ENCODE data around the gene NETO1. TPM values are rescaled to one million over a fixed set of nuclear protein-coding genes. Genes with fewer than 3 reads are reported as not detected.

The NETO1 gene, protein sequence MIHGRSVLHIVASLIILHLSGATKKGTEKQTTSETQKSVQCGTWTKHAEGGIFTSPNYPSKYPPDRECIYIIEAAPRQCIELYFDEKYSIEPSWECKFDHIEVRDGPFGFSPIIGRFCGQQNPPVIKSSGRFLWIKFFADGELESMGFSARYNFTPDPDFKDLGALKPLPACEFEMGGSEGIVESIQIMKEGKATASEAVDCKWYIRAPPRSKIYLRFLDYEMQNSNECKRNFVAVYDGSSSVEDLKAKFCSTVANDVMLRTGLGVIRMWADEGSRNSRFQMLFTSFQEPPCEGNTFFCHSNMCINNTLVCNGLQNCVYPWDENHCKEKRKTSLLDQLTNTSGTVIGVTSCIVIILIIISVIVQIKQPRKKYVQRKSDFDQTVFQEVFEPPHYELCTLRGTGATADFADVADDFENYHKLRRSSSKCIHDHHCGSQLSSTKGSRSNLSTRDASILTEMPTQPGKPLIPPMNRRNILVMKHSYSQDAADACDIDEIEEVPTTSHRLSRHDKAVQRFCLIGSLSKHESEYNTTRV
- not detected for polyA plus RNA-seq (2012; ENCODE audit: low read depth, missing spikeins)

GRCh38 chr18:72867746-72868584 lies at the start of gene NETO1:
Gene NETO1 (minus strand): TSS chr18:72867987. CDS start chr18:72867291, 696 bp downstream.
- DNase-seq (ENCODE audit: insufficient read length, low spot score): no peak
- TF ChIP-seq POU2F2 (IDR thresholded peaks at IDR 0.05; ENCODE audit: low read depth, low read length) (no peak), PAX5 (IDR thresholded peaks at IDR 0.05; ENCODE audit: insufficient read depth, low read length, severe bottlenecking) (no peak), SPI1 (IDR thresholded peaks at IDR 0.05; ENCODE audit: low read depth, low read length) (no peak), TAF1 (IDR thresholded peaks at IDR 0.05; ENCODE audit: low read depth, low read length) (no peak), POLR2A (IDR thresholded peaks at IDR 0.05; ENCODE audit: low read depth, low read length) (no peak), POLR2AphosphoS5 (IDR thresholded peaks at IDR 0.05; ENCODE audit: low read depth, low read length) (no peak)
- FAIRE-seq: no peak

DNA sequence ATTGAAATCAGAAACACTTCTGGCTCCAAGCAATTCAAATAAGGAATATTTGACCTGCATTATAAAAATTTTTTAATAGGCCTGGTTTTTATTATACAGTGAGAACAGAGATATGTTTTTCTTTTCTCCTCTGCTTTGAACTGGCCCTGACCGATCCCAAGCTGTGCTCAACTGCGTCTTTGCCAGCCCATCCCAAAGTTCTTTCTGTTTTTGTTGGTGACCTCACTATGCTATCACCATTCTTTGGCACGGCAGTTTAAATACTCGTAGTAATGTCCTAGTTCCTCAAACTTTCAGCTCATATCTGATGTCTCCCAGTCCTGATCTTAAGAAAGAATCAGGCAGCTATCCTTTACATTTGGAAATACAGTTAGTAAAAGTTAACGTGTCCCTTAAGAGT lies 42.3 kb upstream of the NETO1 start:
- DNase-seq (ENCODE audit: insufficient read length, low spot score) (no peak), FAIRE-seq (no peak)
- TF ChIP-seq PAX5 (IDR thresholded peaks at IDR 0.05; ENCODE audit: insufficient read depth, low read length, severe bottlenecking) (no peak), POLR2AphosphoS5 (IDR thresholded peaks at IDR 0.05; ENCODE audit: low read depth, low read length) (no peak), TAF1 (IDR thresholded peaks at IDR 0.05; ENCODE audit: low read depth, low read length) (no peak), SPI1 (IDR thresholded peaks at IDR 0.05; ENCODE audit: low read depth, low read length) (no peak), POLR2A (IDR thresholded peaks at IDR 0.05; ENCODE audit: low read depth, low read length) (no peak), POU2F2 (IDR thresholded peaks at IDR 0.05; ENCODE audit: low read depth, low read length) (no peak)

- TF ChIP-seq POLR2A (IDR thresholded peaks at IDR 0.05; ENCODE audit: low read depth, low read length) (no peak), TAF1 (IDR thresholded peaks at IDR 0.05; ENCODE audit: low read depth, low read length) (no peak), SPI1 (IDR thresholded peaks at IDR 0.05; ENCODE audit: low read depth, low read length) (no peak)
- no peak for DNase-seq (ENCODE audit: insufficient read length, low spot score)
- FAIRE-seq: no peak
Observed at GRCh38 chr18:72908181-72908580, 40.4 kb upstream of the NETO1 start.

DNA sequence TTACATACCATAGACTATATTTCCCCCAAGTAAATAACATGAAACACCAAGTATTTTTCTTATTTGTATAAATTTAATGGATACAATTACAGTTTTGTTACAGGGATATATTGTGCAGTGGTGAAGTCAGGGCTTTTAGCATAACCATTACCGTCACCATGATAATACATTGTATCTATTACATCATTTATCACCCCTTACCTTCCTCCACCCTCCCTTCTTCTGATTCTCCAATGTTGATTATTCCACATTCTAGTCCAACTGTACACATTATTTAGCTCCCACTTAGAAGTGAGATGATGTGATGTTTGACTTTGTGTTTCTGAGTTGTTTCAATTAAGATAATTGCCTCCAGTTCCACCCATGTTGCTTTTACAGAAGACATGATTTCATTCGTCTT lies 35.2 kb upstream of the NETO1 start:
- FAIRE-seq (no peak), DNase-seq (ENCODE audit: insufficient read length, low spot score) (no peak)
- TF ChIP-seq PAX5 (IDR thresholded peaks at IDR 0.05; ENCODE audit: insufficient read depth, low read length, severe bottlenecking) (no peak), SPI1 (IDR thresholded peaks at IDR 0.05; ENCODE audit: low read depth, low read length) (no peak), POLR2A (IDR thresholded peaks at IDR 0.05; ENCODE audit: low read depth, low read length) (no peak), TAF1 (IDR thresholded peaks at IDR 0.05; ENCODE audit: low read depth, low read length) (no peak), POU2F2 (IDR thresholded peaks at IDR 0.05; ENCODE audit: low read depth, low read length) (no peak), POLR2AphosphoS5 (IDR thresholded peaks at IDR 0.05; ENCODE audit: low read depth, low read length) (no peak)

DNA sequence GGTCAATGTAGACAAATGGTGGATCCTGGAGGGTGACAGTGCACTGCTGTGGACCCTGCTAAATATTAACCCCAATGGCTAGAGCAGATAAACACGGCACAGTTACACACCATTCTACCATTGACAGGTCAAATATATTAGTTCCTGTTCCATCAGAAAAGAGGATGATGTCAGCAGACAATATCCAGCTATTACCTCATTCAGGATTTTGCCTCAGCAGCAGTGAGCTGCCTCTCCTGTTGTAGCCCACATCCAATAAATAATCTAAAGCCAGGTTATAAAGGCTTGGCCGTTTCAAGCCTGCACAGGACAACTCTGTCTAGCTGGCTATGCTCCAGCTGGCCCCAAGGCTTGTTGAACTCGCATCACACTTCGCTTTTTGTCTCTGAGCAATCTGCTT lies 31.6 kb upstream of the NETO1 start:
- FAIRE-seq (no peak), DNase-seq (ENCODE audit: insufficient read length, low spot score) (no peak)
- no peak for TF ChIP-seq SPI1 (IDR thresholded peaks at IDR 0.05; ENCODE audit: low read depth, low read length)
- TF ChIP-seq POLR2A (IDR thresholded peaks at IDR 0.05; ENCODE audit: low read depth, low read length): no peak
- TF ChIP-seq POU2F2 (IDR thresholded peaks at IDR 0.05; ENCODE audit: low read depth, low read length): no peak
- TF ChIP-seq TAF1 (IDR thresholded peaks at IDR 0.05; ENCODE audit: low read depth, low read length): no peak
- TF ChIP-seq POLR2AphosphoS5 (IDR thresholded peaks at IDR 0.05; ENCODE audit: low read depth, low read length): no peak
- no peak for TF ChIP-seq PAX5 (IDR thresholded peaks at IDR 0.05; ENCODE audit: insufficient read depth, low read length, severe bottlenecking)

GRCh38 chr18:72898870-72899269 lies 31.1 kb upstream of the NETO1 start:
- no peak for FAIRE-seq
- no peak for TF ChIP-seq POU2F2 (IDR thresholded peaks at IDR 0.05; ENCODE audit: low read depth, low read length)
- TF ChIP-seq SPI1 (IDR thresholded peaks at IDR 0.05; ENCODE audit: low read depth, low read length): no peak
- no peak for TF ChIP-seq PAX5 (IDR thresholded peaks at IDR 0.05; ENCODE audit: insufficient read depth, low read length, severe bottlenecking)
- no peak for TF ChIP-seq POLR2AphosphoS5 (IDR thresholded peaks at IDR 0.05; ENCODE audit: low read depth, low read length)
- TF ChIP-seq TAF1 (IDR thresholded peaks at IDR 0.05; ENCODE audit: low read depth, low read length): no peak
- no peak for TF ChIP-seq POLR2A (IDR thresholded peaks at IDR 0.05; ENCODE audit: low read depth, low read length)
- DNase-seq (ENCODE audit: insufficient read length, low spot score): no peak

DNA sequence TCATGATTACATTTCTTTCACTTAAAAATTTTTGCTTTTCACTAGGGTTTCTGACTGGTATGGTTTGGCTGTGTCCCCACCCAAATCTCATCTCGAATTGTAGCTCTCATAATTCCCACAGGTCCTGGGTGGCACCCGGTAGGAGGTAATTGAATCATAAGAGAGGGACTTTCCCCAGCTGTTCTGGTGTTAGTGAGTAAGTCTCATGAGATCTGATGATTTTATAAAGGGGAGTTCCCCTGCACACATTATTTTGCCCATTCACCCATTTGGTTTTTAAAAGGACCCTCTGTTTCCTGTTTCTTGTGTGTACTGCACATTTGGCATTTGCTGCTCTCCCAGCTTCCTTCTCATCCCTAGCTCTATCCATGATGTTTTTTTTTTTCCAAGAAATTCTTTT lies 27.8 kb upstream of the NETO1 start:
- FAIRE-seq (no peak), DNase-seq (ENCODE audit: insufficient read length, low spot score) (no peak)
- TF ChIP-seq PAX5 (IDR thresholded peaks at IDR 0.05; ENCODE audit: insufficient read depth, low read length, severe bottlenecking): no peak

DNA sequence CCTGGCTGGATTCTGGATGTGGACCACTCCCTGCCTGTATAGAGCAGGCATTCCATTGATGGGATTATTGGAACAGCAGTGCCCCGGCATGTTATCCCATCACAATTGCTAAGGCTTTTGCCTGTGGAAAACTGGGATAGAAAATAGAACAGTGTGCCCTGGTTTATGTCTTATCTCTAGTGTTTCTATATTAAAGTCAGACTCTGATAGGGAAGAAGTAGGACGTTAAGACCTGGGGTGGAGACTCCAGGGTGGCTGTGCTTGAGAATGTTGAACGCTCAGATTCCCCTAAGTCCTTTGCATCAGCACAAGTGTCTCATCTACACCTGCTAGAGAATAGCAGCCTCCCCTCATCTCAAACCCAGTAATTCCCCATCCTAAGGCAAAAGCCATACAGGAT lies 10.8 kb upstream of the NETO1 start:
- TF ChIP-seq POLR2A (IDR thresholded peaks at IDR 0.05; ENCODE audit: low read depth, low read length) (no peak), SPI1 (IDR thresholded peaks at IDR 0.05; ENCODE audit: low read depth, low read length) (no peak), POLR2AphosphoS5 (IDR thresholded peaks at IDR 0.05; ENCODE audit: low read depth, low read length) (no peak), TAF1 (IDR thresholded peaks at IDR 0.05; ENCODE audit: low read depth, low read length) (no peak), PAX5 (IDR thresholded peaks at IDR 0.05; ENCODE audit: insufficient read depth, low read length, severe bottlenecking) (no peak)
- FAIRE-seq (no peak), DNase-seq (ENCODE audit: insufficient read length, low spot score) (no peak)

DNA sequence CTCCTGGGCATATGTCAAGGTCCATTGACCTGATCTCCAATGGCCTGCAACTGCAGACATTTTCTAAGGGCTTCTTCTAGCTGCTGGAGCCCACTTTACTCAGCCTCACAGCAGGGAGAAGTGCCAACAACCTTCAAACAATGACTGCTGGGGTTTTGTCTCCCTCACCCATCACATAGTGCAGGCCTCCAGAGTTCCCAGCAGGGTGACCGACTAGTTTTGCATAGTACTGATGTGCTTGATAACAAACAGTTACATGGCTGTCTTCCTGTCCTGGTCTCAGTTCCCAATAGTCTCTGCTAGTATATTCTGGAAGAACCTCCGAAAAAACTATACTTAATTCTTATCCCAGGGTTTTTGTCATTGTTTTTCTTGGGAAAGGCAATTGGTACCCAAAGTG lies 10.4 kb upstream of the NETO1 start:
- no peak for FAIRE-seq
- DNase-seq (ENCODE audit: insufficient read length, low spot score): no peak
- TF ChIP-seq TAF1 (IDR thresholded peaks at IDR 0.05; ENCODE audit: low read depth, low read length) (no peak), POU2F2 (IDR thresholded peaks at IDR 0.05; ENCODE audit: low read depth, low read length) (no peak), SPI1 (IDR thresholded peaks at IDR 0.05; ENCODE audit: low read depth, low read length) (no peak), POLR2AphosphoS5 (IDR thresholded peaks at IDR 0.05; ENCODE audit: low read depth, low read length) (no peak), POLR2A (IDR thresholded peaks at IDR 0.05; ENCODE audit: low read depth, low read length) (no peak)

All from GM12891 (cell line).